Posterior cingulate gyrus (tissue), 11 donors: Measurements from ENCODE around the gene CDH6.

Source experiments
- DNase-seq, 10 donors: peaks; one replicate each; pipeline versions ENCODE4 v3.0.0 to v3.0.0-alpha.2; 2020 to 2021; ENCODE audit warnings: mixed read lengths in 3 of 10
- intact Hi-C: fragments of 100-400 bp; cut with DNase I; formaldehyde crosslinking; loops from one replicate; pipeline ENCODE4 v1.15.1; 2023

The CDH6 gene

DNA sequence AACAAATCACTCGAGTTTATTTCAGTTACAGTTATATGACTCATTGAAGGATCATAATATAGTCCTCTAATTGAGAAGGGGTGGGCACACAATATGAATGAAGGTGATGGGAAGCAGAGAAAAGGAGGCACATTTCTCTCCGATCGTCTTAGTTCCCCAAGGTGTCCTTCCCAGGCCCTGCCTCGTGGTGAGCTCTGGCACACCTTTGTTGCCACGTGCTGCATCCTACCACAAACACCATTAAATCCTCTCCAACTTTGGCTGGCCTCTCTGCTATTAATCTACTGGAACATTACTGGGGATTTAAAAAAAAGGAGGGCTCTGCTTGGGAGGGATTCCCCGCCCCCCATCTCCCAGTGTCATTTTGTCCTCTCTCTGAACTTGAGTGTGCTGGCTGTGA lies 42.9 kb downstream of the CDH6 start:
- intact Hi-C loops: no loop called here
- no peak for DNase-seq

DNA sequence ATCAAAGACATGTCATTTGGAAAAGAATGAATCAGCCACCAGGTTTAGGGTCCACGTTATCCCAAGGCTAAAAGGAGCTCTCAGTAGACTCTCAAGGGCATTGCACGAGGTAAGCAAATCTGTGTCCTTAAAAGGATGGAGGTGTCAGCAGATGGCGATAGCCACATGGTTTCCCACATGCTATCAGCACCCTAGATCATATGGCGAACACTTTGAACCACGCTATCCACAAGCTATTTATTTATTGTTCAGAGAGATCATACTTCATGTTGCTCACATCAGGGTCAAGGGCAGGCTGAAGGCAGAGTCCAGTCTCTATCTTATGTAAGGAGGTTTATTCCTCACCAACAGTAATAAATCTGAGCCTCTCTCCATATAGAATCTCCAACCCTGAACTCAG lies 43.7 kb downstream of the CDH6 start:
- no peak for DNase-seq
- intact Hi-C loops: no loop called here

DNA sequence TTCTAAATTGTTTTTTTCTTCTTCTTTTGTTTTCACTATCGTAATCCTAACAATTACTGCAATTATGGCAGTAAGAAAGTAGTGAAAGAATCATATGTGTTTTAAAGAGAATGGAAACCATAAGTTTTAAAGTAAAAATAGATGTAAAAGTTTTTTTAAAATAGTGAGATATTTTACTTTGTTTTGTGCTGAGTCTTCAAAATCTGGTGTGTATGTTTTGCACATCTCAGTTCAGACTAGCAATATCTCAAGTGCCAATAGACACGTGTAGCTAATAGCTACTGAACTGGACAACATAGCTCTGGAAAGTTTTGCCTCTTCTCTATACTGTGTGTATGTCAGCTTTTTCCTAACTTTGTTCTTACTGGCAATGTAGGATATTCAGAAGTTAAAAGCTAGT lies 45.0 kb downstream of the CDH6 start:
- intact Hi-C loops: no loop called here

GRCh38 chr5:31244921-31245320 lies 51.4 kb downstream of the CDH6 start:
- intact Hi-C loops: no loop called here

More for the DNA sequence above, 45.0 kb downstream of the CDH6 start:
- no peak for DNase-seq

DNA sequence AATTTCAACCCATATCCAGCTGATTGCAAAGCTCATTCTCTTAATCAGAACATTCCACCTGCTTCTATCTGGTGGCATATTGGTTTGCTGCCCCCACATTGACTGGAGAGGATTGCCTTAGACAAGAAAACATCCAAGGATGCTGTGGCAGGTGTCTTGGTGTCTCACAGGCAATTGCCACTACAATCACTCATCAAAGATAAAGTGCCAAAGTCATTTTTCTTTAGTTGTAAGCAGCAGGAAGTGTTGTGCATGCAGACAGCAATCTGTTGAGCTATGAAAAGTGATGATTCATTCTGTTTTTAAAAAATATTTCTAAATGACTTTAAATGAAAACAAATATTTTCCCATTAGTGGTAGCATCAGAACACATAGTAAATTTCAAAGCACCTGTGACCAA lies 53.9 kb downstream of the CDH6 start:
- no peak for DNase-seq
- intact Hi-C loops: no loop called here

More at GRCh38 chr5:31244921-31245320, 51.4 kb downstream of the CDH6 start:
- no peak for DNase-seq

GRCh38 chr5:31250201-31250600 lies 56.7 kb downstream of the CDH6 start:
- DNase-seq: peak in 1 of 10 donors; percentile 59
- intact Hi-C loops: no loop called here

DNA sequence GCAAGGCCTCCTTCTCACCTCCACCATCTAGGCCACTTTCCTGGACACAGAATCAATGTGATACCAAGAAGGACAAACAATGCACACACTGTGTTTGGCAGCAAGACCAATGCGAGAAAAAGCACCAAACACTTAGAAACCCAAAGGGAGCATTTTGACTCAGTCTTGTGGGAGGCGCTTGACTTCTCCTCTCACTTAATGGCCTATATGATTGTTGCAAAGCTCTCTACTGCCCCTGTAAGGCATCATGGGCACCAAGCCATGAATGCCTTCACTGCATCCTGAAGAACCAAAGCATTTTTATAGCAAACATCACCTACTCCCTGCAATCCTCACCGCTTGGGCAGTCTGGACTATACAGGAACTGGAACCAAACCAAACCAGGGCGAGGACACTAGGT lies 57.5 kb downstream of the CDH6 start:
- intact Hi-C loops: no loop called here
- no peak for DNase-seq

DNA sequence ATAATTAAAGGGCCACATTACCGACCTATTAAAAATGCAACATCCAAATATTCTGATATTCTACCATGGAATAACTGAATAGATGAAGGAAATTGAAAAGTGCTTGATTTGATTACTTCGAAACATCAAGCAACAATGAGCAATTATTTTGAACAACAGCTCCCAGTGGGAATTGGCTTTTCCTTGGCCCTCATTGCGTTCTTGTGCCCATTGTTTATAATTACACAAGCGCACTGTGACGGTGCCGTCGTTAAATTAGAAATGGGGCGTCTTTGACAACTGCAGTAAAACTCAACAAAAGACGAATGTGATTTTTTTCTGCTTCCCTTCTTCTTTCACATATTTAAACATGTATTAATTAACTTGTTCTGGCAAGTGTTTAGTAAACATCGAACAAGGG lies 61.6 kb downstream of the CDH6 start:
- intact Hi-C loops: no loop called here
- DNase-seq: no peak

- no peak for DNase-seq
- intact Hi-C loops: no loop called here
Measured at GRCh38 chr5:31268256-31268655, 74.8 kb downstream of the CDH6 start.

GRCh38 chr5:31268686-31269085 lies 75.2 kb downstream of the CDH6 start:
- DNase-seq: no peak
- intact Hi-C loops: no loop called here

GRCh38 chr5:31269259-31269658 lies 75.8 kb downstream of the CDH6 start:
- intact Hi-C loops: no loop called here
- DNase-seq: no peak

DNA sequence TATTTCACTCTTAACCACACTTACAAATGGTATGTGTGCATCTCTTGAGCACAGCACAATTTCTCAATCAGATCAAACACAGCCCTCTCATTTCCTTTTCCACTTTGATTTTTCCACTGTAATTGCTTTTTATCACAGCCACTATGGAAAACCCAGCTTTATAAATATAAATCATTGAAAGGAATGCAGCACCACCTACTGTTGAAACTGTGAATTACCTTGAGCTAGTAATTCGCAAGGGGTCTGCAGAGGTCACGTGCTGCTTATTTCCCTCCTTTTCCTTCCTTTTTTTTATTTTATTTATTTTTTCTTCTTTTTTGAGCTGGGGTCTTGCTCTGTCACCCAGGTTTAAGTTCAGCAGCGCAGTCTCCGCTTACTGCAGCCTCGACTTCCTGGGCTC lies 76.9 kb downstream of the CDH6 start:
- DNase-seq: no peak
- intact Hi-C loops: loop anchor here (2.0 kb wide), 1 partner anchor 1230 kb away; no protein-coding TSS in a partner anchor

DNA sequence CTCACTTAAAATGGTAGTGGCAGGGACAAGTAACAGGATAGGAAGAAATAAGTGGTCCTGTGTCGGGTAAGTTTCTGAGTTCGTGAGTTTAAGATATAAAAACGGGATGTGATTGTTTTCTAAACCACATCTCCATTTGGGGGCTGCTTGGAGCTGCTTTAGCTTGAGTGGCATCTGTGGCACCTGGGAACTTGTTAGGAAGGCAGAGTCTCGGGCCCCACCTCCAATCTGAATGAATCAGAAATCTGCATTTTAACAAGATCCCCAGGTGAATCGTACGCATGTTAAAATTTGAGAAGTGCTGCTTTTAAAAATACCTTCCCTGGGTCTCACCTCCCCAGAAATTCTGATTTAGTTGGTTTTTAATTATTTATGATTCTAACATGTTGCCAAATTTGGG lies 78.1 kb downstream of the CDH6 start:
- intact Hi-C loops: loop anchor here (2.0 kb wide), 1 partner anchor 1231 kb away; no protein-coding TSS in a partner anchor
- no peak for DNase-seq

GRCh38 chr5:31273161-31273560 lies 79.7 kb downstream of the CDH6 start:
- intact Hi-C loops: no loop called here
- no peak for DNase-seq

DNA sequence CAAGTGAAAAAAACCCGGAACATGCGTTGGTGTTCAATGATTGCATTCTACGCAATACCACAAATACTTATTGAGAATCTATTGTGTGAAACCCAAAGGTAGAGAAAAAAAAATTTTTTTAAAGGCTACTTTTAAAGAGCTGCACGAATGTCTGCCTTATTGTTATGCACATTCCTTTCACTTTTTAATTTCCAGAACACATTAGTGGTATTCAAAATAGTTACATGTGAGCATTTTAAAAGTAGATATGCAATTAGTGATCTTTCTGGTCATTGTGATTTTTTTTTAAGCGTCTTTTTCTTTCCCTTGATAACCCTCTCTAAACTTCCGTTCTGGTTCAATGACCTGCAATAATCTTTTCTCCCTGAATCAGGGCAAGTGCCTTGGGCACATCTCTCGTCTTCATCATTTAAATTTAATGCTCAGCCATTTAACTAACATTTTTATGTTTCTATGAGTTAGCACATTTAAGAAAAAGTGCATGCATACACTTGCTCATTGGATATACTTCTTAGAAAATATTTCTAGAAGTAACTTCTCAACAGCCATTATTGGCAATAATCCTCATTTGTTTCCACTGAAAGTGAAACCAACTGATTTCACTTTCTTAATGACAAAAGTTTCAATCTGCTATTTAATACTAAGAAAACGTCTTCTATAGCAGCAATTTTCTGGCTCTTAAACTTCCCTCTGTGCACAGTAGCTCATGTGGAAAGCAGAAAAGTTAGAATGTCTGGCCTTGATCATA lies 80.3 kb downstream of the CDH6 start:
- intact Hi-C loops: no loop called here

DNA sequence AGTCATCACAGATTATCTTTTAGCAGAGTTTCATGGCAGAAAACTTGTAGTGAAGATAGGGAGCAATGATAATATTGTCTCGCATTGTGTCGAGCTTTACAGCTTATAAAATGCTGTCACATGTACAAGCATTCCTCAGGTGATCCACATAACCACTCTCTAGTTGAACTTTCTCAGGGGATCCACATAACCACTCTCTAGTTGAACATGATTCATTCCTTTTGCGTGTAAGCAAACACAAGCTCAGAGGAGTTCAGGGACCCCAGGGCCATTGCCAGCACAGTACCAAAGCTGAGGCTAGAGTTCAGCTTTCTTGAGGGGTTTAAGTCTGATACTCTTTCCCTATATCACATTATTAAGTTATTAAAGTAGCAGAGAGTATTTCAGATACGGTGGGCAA lies 86.7 kb downstream of the CDH6 start:
- intact Hi-C loops: no loop called here
- no peak for DNase-seq

More for the DNA sequence above, 80.3 kb downstream of the CDH6 start:
- no peak for DNase-seq

- DNase-seq: no peak
- intact Hi-C loops: no loop called here
Measured at GRCh38 chr5:31283326-31283725, 89.8 kb downstream of the CDH6 start.

GRCh38 chr5:31285025-31285424 lies 91.5 kb downstream of the CDH6 start:
- DNase-seq: no peak
- intact Hi-C loops: no loop called here

- DNase-seq: no peak
Measured at GRCh38 chr5:31287985-31288384, 94.5 kb downstream of the CDH6 start.

GRCh38 chr5:31289429-31289828 lies 95.9 kb downstream of the CDH6 start:
- no peak for DNase-seq
- intact Hi-C loops: no loop called here

More at GRCh38 chr5:31287985-31288384, 94.5 kb downstream of the CDH6 start:
- intact Hi-C loops: no loop called here

- no peak for DNase-seq
- intact Hi-C loops: no loop called here
Measured at GRCh38 chr5:31291323-31291854, 97.9 kb downstream of the CDH6 start.

- intact Hi-C loops: no loop called here
- no peak for DNase-seq
Measured at GRCh38 chr5:31300501-31300900, 107.0 kb downstream of the CDH6 start.
